Endothelial cell of umbilical vein (primary cell): ENCODE data around the gene ITGB8. TPM values are rescaled to one million over a fixed set of nuclear protein-coding genes. Genes with fewer than 3 reads are reported as not detected.

ENCODE experiments used
- BruUV-seq: library from RNA; stranded (reverse); fragments of 400-500 nt; replicated peaks from 2 replicates; lab custom pipeline; 2021; lab: Mats Ljungman, UMichigan
- CTCF ChIA-PET: fragments of 300-600, 350-600 bp; sonication (Branson Sonifier 250); formaldehyde crosslinking; loops from one replicate; lab custom pipeline; 2021; ENCODE audit warnings: antibody characterized with exemption, inconsistent platforms; lab: Charles Lee
- POLR2A ChIA-PET: fragments of 300-600, 350-600 bp; sonication (Branson Sonifier 250); formaldehyde crosslinking; loops from one replicate; lab custom pipeline; 2021; ENCODE audit warnings: antibody characterized with exemption, inconsistent platforms; lab: Charles Lee
- DNase-seq: peaks from one replicate; pipeline ENCODE4 v3.0.0-alpha.2; 2011; ENCODE audit warnings: low read depth, low spot score
- FAIRE-seq: peaks from 2 replicates; lab custom pipeline; 2011; peaks lifted over from hg19 to GRCh38; lab: Jason Lieb, UNC
- H2AFZ ChIP-seq: 2 replicates; pipeline ENCODE4 v1.6.0; 2012; ENCODE audit warnings: low read depth, low read length, control low read depth, inconsistent platforms
- H3K27ac ChIP-seq: 2 replicates; pipeline ENCODE4 v1.5.1; 2011; ENCODE audit warnings: low read depth, mild to moderate bottlenecking, control low read depth, low read length, moderate library complexity; ENCODE audit not compliant: insufficient read depth
- H3K27me3 ChIP-seq, 2 experiments: 2 replicates each; pipeline versions ENCODE4 v1.6.0 to v1.6.1; 2011; ENCODE audit warnings: low read length in 2 of 2, mixed read lengths in 1 of 2; ENCODE audit not compliant: control insufficient read depth in 2 of 2, insufficient read depth in 2 of 2
- H3K36me3 ChIP-seq, 2 experiments: 2 replicates in 1 of 2; 3 replicates in 1 of 2; pipeline ENCODE4 v1.5.1; 2011; ENCODE audit warnings: low read length in 2 of 2, mild to moderate bottlenecking in 1 of 2, moderate library complexity in 1 of 2; ENCODE audit not compliant: control insufficient read depth in 2 of 2, insufficient read depth in 2 of 2; ENCODE audit errors: extremely low read depth in 1 of 2
- H3K4me1 ChIP-seq: 3 replicates; pipeline ENCODE4 v1.5.1; 2011; ENCODE audit warnings: mild to moderate bottlenecking, low read length; ENCODE audit not compliant: control insufficient read depth, insufficient read depth; ENCODE audit errors: extremely low read depth
- H3K4me2 ChIP-seq: 2 replicates; pipeline ENCODE4 v1.6.1; 2011; ENCODE audit warnings: low read length, control low read depth, mixed read lengths; ENCODE audit not compliant: insufficient read depth
- H3K4me3 ChIP-seq, 3 experiments: fragments of 200-600 bp in 1 of 3; sonication (generic), shearing (Covaris generic) in 1 of 3; replicated peaks in 1 of 3; 2 replicates each; pipeline ENCODE4 v1.5.1; 2011 to 2016; ENCODE audit warnings: control low read depth in 3 of 3, low read length in 3 of 3, mild to moderate bottlenecking in 2 of 3, inconsistent platforms in 1 of 3, low read depth in 1 of 3, moderate library complexity in 1 of 3; ENCODE audit not compliant: insufficient read depth in 1 of 3
- H3K79me2 ChIP-seq: 2 replicates; pipeline ENCODE4 v1.6.0; 2012; ENCODE audit warnings: low read length, inconsistent platforms; ENCODE audit not compliant: control insufficient read depth, insufficient read depth
- H3K9ac ChIP-seq: replicated peaks from 2 replicates; pipeline ENCODE3; 2011; ENCODE audit warnings: low read length, control low read depth; ENCODE audit not compliant: insufficient read depth; ENCODE audit errors: extremely low read depth
- H3K9me1 ChIP-seq: replicated peaks from 3 replicates; pipeline ENCODE4 v1.6.0; 2011; ENCODE audit warnings: mild to moderate bottlenecking, low read length; ENCODE audit not compliant: control insufficient read depth, insufficient read depth; ENCODE audit errors: extremely low read depth
- H3K9me3 ChIP-seq: replicated peaks from 2 replicates; pipeline ENCODE4 v1.5.1; 2012; ENCODE audit warnings: low read length, inconsistent platforms; ENCODE audit not compliant: control insufficient read depth, insufficient read depth
- H4K20me1 ChIP-seq: replicated peaks from 2 replicates; pipeline ENCODE3; 2011; ENCODE audit warnings: mild to moderate bottlenecking, low read length; ENCODE audit not compliant: control insufficient read depth, insufficient read depth; ENCODE audit errors: extremely low read depth
- CTCF ChIP-seq, 2 donors: IDR thresholded peaks; 1 replicate in 1 of 2; 2 replicates in 1 of 2; pipeline ENCODE4 v1.5.1; 2011; ENCODE audit warnings: low read length in 2 of 2, mild to moderate bottlenecking in 2 of 2, moderate library complexity in 2 of 2, control low read depth in 1 of 2, inconsistent platforms in 1 of 2, low read depth in 1 of 2; ENCODE audit not compliant: insufficient read depth in 1 of 2; ENCODE audit errors: extremely low read depth in 1 of 2
- EZH2 ChIP-seq: IDR thresholded peaks from 2 replicates; pipeline ENCODE4 v1.6.1; 2012; ENCODE audit warnings: borderline replicate concordance, low read depth, mild to moderate bottlenecking, moderate library complexity, low read length, inconsistent platforms; ENCODE audit not compliant: severe bottlenecking
- FOS ChIP-seq: IDR thresholded peaks from 2 replicates; pipeline ENCODE4 v1.6.1; 2011; ENCODE audit warnings: mild to moderate bottlenecking, low read length, moderate library complexity, borderline replicate concordance; ENCODE audit not compliant: insufficient read depth
- GATA2 ChIP-seq: IDR thresholded peaks from 2 replicates; pipeline ENCODE4 v1.7.0; 2011; ENCODE audit warnings: low read depth, mild to moderate bottlenecking, moderate library complexity, mixed read lengths, low read length; ENCODE audit not compliant: insufficient read length, insufficient read depth
- JUN ChIP-seq: IDR thresholded peaks from 2 replicates; pipeline ENCODE4 v1.6.1; 2011; ENCODE audit warnings: borderline replicate concordance, low read depth; ENCODE audit not compliant: insufficient read length, insufficient read depth
- MAX ChIP-seq: IDR thresholded peaks from 2 replicates; pipeline ENCODE4 v1.6.1; 2011; ENCODE audit not compliant: insufficient read depth, insufficient read length
- MYC ChIP-seq: IDR thresholded peaks from one replicate; pipeline ENCODE4 v1.6.1; 2011; ENCODE audit warnings: mild to moderate bottlenecking, low read depth, low read length
- POLR2A ChIP-seq: IDR thresholded peaks from 2 replicates; pipeline ENCODE4 v1.6.1; 2012; ENCODE audit warnings: low read depth, mild to moderate bottlenecking, control low read depth, low read length
- POLR2AphosphoS5 ChIP-seq: IDR thresholded peaks from 2 replicates; pipeline ENCODE4 v1.6.1; 2012; ENCODE audit warnings: low read depth, mild to moderate bottlenecking, control low read depth, low read length, moderate library complexity; ENCODE audit not compliant: insufficient read depth
- dilution Hi-C: fragments of 300-500 bp; cut with MboI; formaldehyde crosslinking; loops from one replicate; pipeline ENCODE4 v1.15.0; 2019; ENCODE audit warnings: low sequenced_read_pairs; ENCODE audit not compliant: extremely low pct_ligation_motif_present
- intact Hi-C: fragments of 100-400 bp; cut with micrococcal nuclease; formaldehyde crosslinking; loops from one replicate; pipeline ENCODE4 v1.10.0; 2022
- polyA plus RNA-seq, 4 experiments: library from polyadenylated mRNA; depleted of rRNA in 3 of 4; stranded (reverse) in 3 of 4; unstranded in 1 of 4; fragments of >200 nt; gene quantifications; 2 replicates each; pipeline versions ENCODE4 v1.2.1 to v1.2.3, GENCODE V29; 2011 to 2012; ENCODE audit warnings: missing spikeins in 1 of 4
- total RNA-seq: library from RNA; stranded (reverse); gene quantifications from 2 replicates; pipeline ENCODE4 v1.2.3, GENCODE V29; 2021

The ITGB8 gene
- total and polyA plus RNA-seq, 2 donors (not counting 3 experiments of a cell fraction or from before 2014, with no cell fraction given) = 2.9 to 8.2 TPM

- Histone ChIP-seq H3K79me2 (no peaks in the 10 kb centered on the region), H3K27ac (no peak overlapping the region), H3K9me1 (no peaks in the 10 kb centered on the region), H2AFZ (no peak overlapping the region), H3K4me1 (peaks cover 4% of the 10 kb centered on the region), H3K9ac (no peak overlapping the region), H3K4me2 (no peak overlapping the region), H3K9me3 (no peaks in the 10 kb centered on the region), H3K27me3 (no peaks in the 10 kb centered on the region), H3K36me3 (no peaks in the 10 kb centered on the region), H3K4me3 (no peak overlapping the region), H4K20me1 (no peaks in the 10 kb centered on the region)
- dilution Hi-C loops = no loop called here
- FAIRE-seq = no peak
- ChIA-PET CTCF (interaction anchor here (1.3 kb wide), 1 partner anchor 699 kb away, joined by 4 read pairs; no protein-coding TSS in a partner anchor), POLR2A (no interaction called here)
- no peak for DNase-seq
- intact Hi-C loops = no loop called here
- BruUV-seq = no TSS peak
- no peak for TF ChIP-seq JUN
- TF ChIP-seq POLR2A = no peak
- no peak for TF ChIP-seq FOS
- no peak for TF ChIP-seq MAX
- TF ChIP-seq EZH2 = no peak
- no peak for TF ChIP-seq CTCF (IDR thresholded peaks at IDR 0.05; ENCODE audit: extremely low read depth in 1 of 2, insufficient read depth in 1 of 2, low read depth in 1 of 2, low read length in 2 of 2)
- no peak for TF ChIP-seq MYC
- TF ChIP-seq GATA2 = no peak
- TF ChIP-seq POLR2AphosphoS5 = no peak
These were observed 116.4 kb downstream of the ITGB8 start for GRCh38 chr7:20447021-20447650.
